Measurements from ENCODE around the gene CNPY1.

Gene CNPY1

DNA sequence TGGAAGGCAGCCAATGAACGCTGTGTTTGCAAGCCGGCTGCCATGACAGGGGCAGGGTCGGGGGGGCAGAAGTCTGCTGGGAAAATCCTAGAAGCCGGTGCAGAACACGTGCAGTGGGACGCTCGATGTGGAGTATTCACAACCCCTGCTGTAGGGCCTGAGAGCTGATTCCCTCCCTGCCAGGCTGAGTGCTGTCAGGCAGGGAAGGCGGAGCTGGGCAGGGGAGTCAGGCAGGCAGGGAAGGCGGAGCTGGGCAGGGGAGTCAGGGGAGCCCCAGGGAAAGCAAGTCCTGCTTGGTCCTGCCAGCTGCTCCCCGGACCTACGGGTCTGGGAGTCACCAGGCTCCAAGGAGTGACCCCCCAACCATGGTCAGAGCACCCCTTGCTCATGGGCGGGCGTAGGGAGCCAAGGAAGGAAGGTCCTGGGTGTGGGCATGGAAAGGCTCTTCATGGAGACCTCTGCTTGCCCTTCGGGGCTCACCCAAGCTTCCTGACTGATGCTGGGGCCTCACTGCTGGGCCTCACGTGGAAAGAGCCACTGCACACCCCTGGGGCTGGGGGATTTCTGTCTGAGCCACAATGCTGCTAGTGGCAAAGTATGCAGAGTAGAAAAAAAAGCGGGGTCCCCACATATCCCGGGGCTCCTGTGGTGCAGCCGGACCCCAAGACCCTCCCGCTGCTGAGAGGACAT, 4.2 kb downstream of the CNPY1 start:
- no peaks in the 10 kb centered on the region for H3K36me3 ChIP-seq (ENCODE audit: insufficient read depth, low read length)
- H3K9me3 ChIP-seq (ENCODE audit: insufficient read depth, low read length, severe bottlenecking), result no peaks in the 10 kb centered on the region
- peaks cover 8% of the 10 kb centered on the region for H3K27me3 ChIP-seq (ENCODE audit: insufficient read depth, low read length, poor library complexity)
- H3K4me1 ChIP-seq (ENCODE audit: insufficient read depth, low read length), result no peaks in the 10 kb centered on the region
- no peak overlapping the region for H3K4me2 ChIP-seq (ENCODE audit: insufficient read depth, low read length)
- DNase-seq (no peak), ATAC-seq (ENCODE audit: insufficient read depth, low read depth) (no peak)
- no peaks in the 10 kb centered on the region for H3K79me2 ChIP-seq (ENCODE audit: insufficient read depth, low read length)
- H3K4me3 ChIP-seq (ENCODE audit: low read depth in 1 of 2, low read length in 2 of 2), result no peak overlapping the region
- no peaks in the 10 kb centered on the region for H4K20me1 ChIP-seq (ENCODE audit: insufficient read depth, low read length)
- no peak overlapping the region for H3K9ac ChIP-seq (ENCODE audit: low read depth, low read length)
- no peak overlapping the region for H3K27ac ChIP-seq (ENCODE audit: low read length)
- no peak for TF ChIP-seq EZH2 (IDR thresholded peaks at IDR 0.05; ENCODE audit: borderline replicate concordance, low read depth, low read length, severe bottlenecking)
- TF ChIP-seq, protein P1, sequence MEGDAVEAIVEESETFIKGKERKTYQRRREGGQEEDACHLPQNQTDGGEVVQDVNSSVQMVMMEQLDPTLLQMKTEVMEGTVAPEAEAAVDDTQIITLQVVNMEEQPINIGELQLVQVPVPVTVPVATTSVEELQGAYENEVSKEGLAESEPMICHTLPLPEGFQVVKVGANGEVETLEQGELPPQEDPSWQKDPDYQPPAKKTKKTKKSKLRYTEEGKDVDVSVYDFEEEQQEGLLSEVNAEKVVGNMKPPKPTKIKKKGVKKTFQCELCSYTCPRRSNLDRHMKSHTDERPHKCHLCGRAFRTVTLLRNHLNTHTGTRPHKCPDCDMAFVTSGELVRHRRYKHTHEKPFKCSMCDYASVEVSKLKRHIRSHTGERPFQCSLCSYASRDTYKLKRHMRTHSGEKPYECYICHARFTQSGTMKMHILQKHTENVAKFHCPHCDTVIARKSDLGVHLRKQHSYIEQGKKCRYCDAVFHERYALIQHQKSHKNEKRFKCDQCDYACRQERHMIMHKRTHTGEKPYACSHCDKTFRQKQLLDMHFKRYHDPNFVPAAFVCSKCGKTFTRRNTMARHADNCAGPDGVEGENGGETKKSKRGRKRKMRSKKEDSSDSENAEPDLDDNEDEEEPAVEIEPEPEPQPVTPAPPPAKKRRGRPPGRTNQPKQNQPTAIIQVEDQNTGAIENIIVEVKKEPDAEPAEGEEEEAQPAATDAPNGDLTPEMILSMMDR (IDR thresholded peaks at IDR 0.05; ENCODE audit: borderline replicate concordance, extremely low read depth, low read length, poor library complexity, severe bottlenecking), result no peak
- H2AFZ ChIP-seq (ENCODE audit: low read depth, low read length), result no peak overlapping the region

DNA sequence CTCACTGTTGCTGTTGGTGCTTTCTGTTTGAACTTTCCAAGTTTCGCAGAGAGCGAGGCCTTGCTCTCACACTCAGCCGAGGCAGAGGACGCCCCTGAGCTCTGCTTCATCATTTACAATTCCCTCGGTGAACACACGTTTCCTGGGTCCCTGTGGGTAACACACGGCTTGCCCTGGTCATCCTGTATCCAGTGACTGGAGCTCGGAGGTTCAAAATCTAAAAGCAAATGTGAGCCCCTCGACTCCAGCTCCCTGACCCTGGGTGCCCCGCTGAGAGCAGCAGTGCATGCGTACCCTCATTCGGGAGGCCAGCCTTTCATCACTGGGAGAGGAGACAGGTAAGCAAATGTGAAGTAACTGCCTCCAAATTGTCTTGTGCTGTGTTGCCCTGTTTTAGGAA, 5.8 kb downstream of the CNPY1 start:
- H3K9me3 ChIP-seq (ENCODE audit: insufficient read depth, low read length, severe bottlenecking), result no peaks in the 10 kb centered on the region
- DNase-seq, result no peak
- H3K79me2 ChIP-seq (ENCODE audit: insufficient read depth, low read length), result no peaks in the 10 kb centered on the region
- no peak overlapping the region for H3K4me2 ChIP-seq (ENCODE audit: insufficient read depth, low read length)
- H4K20me1 ChIP-seq (ENCODE audit: insufficient read depth, low read length), result no peaks in the 10 kb centered on the region
- H3K27me3 ChIP-seq (ENCODE audit: insufficient read depth, low read length, poor library complexity), result peaks cover 7% of the 10 kb centered on the region
- no peak overlapping the region for H2AFZ ChIP-seq (ENCODE audit: low read depth, low read length)
- no peak overlapping the region for H3K4me3 ChIP-seq (ENCODE audit: low read depth in 1 of 2, low read length in 2 of 2)
- TF ChIP-seq, protein P1 (IDR thresholded peaks at IDR 0.05; ENCODE audit: borderline replicate concordance, extremely low read depth, low read length, poor library complexity, severe bottlenecking), result no peak
- no peak for TF ChIP-seq EZH2 (IDR thresholded peaks at IDR 0.05; ENCODE audit: borderline replicate concordance, low read depth, low read length, severe bottlenecking)
- no peak overlapping the region for H3K9ac ChIP-seq (ENCODE audit: low read depth, low read length)
- ATAC-seq (ENCODE audit: insufficient read depth, low read depth), result no peak
- no peaks in the 10 kb centered on the region for H3K4me1 ChIP-seq (ENCODE audit: insufficient read depth, low read length)
- H3K27ac ChIP-seq (ENCODE audit: low read length), result no peak overlapping the region
- no peaks in the 10 kb centered on the region for H3K36me3 ChIP-seq (ENCODE audit: insufficient read depth, low read length)

DNA sequence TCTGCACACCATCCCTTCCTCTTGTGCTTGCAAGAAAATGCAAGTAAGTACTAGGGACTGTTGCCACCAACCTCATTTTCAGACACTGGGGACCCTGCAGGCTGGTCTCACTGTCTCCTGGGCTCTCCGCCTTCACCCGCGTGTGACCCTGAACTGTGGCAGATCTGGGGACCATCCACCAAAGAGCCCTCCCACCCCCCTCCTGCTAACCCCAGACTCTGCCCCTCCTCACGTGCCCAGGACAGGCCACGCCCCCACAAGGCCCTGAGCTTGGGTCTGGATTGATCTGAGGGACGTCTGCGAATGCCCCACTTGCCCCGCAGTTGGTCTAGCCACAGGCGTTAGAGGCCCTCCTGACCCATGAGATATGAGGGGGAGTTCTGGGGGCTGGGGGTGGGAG, 8.1 kb downstream of the CNPY1 start:
- Histone ChIP-seq H3K4me2 (ENCODE audit: insufficient read depth, low read length) (no peak overlapping the region), H3K9ac (ENCODE audit: low read depth, low read length) (no peak overlapping the region), H3K27me3 (ENCODE audit: insufficient read depth, low read length, poor library complexity) (peaks cover 14% of the 10 kb centered on the region), H3K4me1 (ENCODE audit: insufficient read depth, low read length) (no peaks in the 10 kb centered on the region), H3K27ac (ENCODE audit: low read length) (no peak overlapping the region), H3K4me3 (ENCODE audit: low read depth in 1 of 2, low read length in 2 of 2) (no peak overlapping the region), H3K36me3 (ENCODE audit: insufficient read depth, low read length) (no peaks in the 10 kb centered on the region), H3K79me2 (ENCODE audit: insufficient read depth, low read length) (no peaks in the 10 kb centered on the region), H4K20me1 (ENCODE audit: insufficient read depth, low read length) (peaks cover 5% of the 10 kb centered on the region; the same call in 1 of the 2 replicates), H3K9me3 (ENCODE audit: insufficient read depth, low read length, severe bottlenecking) (no peaks in the 10 kb centered on the region), H2AFZ (ENCODE audit: low read depth, low read length) (no peak overlapping the region)
- ATAC-seq (ENCODE audit: insufficient read depth, low read depth) (no peak), DNase-seq (no peak)
- TF ChIP-seq, protein P1 (IDR thresholded peaks at IDR 0.05; ENCODE audit: borderline replicate concordance, extremely low read depth, low read length, poor library complexity, severe bottlenecking), result no peak
- TF ChIP-seq EZH2 (IDR thresholded peaks at IDR 0.05; ENCODE audit: borderline replicate concordance, low read depth, low read length, severe bottlenecking), result no peak

Data from DND-41 (cell line).